A549 (cell line): ENCODE data around the gene PKM. TPM values are rescaled to one million over a fixed set of nuclear protein-coding genes. Genes with fewer than 3 reads are reported as not detected.
A peak's percentile ranks its signal among the peaks of the same experiment; 100 is the strongest.

Source experiments
- ATAC-seq, 2 experiments: fragments of 200-7000 bp in 1 of 2; fragments of >200 bp in 1 of 2; cut with Nextera tagmentation in 1 of 2; cut with Tn5 transposase in 1 of 2; 3 replicates each; pipeline versions ENCODE4 v1.8.0 to v1.9.1; 2018 to 2020; ENCODE audit warnings: mild to moderate bottlenecking in 1 of 2, moderate library complexity in 1 of 2
- CTCF ChIA-PET: fragments of 300-600 bp; sonication (Branson Sonifier 250); formaldehyde crosslinking; extraction: SDS; loops from one replicate; lab custom pipeline; 2021; ENCODE audit warnings: antibody characterized with exemption, inconsistent platforms; lab: Yijun Ruan, JAX
- POLR2A ChIA-PET: fragments of 350-600 bp; formaldehyde crosslinking; extraction: SDS; loops from one replicate; lab custom pipeline; 2021; ENCODE audit warnings: antibody characterized with exemption, inconsistent platforms; lab: Yijun Ruan, JAX
- DNase-seq, 2 experiments: peaks; one replicate each; pipeline versions ENCODE4 v3.0.0 to v3.0.0-alpha.2; 2011 to 2016; ENCODE audit warnings: low read depth in 1 of 2, low spot score in 1 of 2
- FAIRE-seq: peaks from 2 replicates; lab custom pipeline; 2011; peaks lifted over from hg19 to GRCh38; lab: Jason Lieb, UNC
- H3K27ac ChIP-seq, 2 experiments: fragments of >200 bp; sonication (Bioruptor Twin); formaldehyde crosslinking; 3 replicates each; pipeline ENCODE4 v1.5.1; 2016 to 2017
- H3K4me1 ChIP-seq: fragments of >200 bp; sonication (Bioruptor Twin); formaldehyde crosslinking; 3 replicates; pipeline ENCODE4 v1.6.1; 2016
- H3K4me2 ChIP-seq: fragments of >200 bp; sonication (Bioruptor Twin); formaldehyde crosslinking; 3 replicates; pipeline ENCODE4 v1.6.1; 2016
- H3K4me3 ChIP-seq: fragments of >200 bp; sonication (Bioruptor Twin); formaldehyde crosslinking; 3 replicates; pipeline ENCODE4 v1.5.1; 2016
- H3K9me3 ChIP-seq: fragments of >200 bp; sonication (Bioruptor Twin); formaldehyde crosslinking; 3 replicates; pipeline ENCODE4 v1.6.1; 2016
- BHLHE40 ChIP-seq: IDR thresholded peaks from 2 replicates; pipeline ENCODE4 v1.6.1; 2012; ENCODE audit warnings: low read depth, low read length, inconsistent platforms
- CBX2 ChIP-seq: fragments of 200-600 bp; sonication (generic); IDR thresholded peaks from 2 replicates; pipeline ENCODE4 v1.6.1; 2016; ENCODE audit warnings: low read depth, mild to moderate bottlenecking, borderline replicate concordance
- CBX8 ChIP-seq: fragments of 200-600 bp; sonication (generic); IDR thresholded peaks from 2 replicates; pipeline ENCODE4 v1.6.1; 2016
- CTCF ChIP-seq: fragments of >200 bp; sonication (Bioruptor Twin); formaldehyde crosslinking; IDR thresholded peaks from 3 replicates; pipeline ENCODE4 v1.5.1; 2016
- E2F6 ChIP-seq: IDR thresholded peaks from 2 replicates; pipeline ENCODE4 v1.6.1; 2012; ENCODE audit warnings: low read depth, borderline replicate concordance
- EHF ChIP-seq: fragments of 250-450 bp; sonication (Bioruptor Pico); IDR thresholded peaks from 2 replicates; pipeline ENCODE4 v1.5.0; 2020; ENCODE audit warnings: mild to moderate bottlenecking
- EP300 ChIP-seq, 2 experiments: fragments of >200 bp; sonication (Bioruptor Twin); formaldehyde crosslinking; IDR thresholded peaks; 2 replicates in 1 of 2; 3 replicates in 1 of 2; pipeline ENCODE4 v1.6.1; 2016 to 2017
- ESRRA ChIP-seq: fragments of 150-350 bp; IDR thresholded peaks from 2 replicates; pipeline ENCODE4 v1.6.1; 2014; ENCODE audit warnings: mild to moderate bottlenecking, low read length, borderline replicate concordance
- GATA3 ChIP-seq: IDR thresholded peaks from 2 replicates; pipeline ENCODE4 v1.6.1; 2012; ENCODE audit warnings: borderline replicate concordance
- HEYL ChIP-seq: fragments of 250-450 bp; sonication (Bioruptor Pico); IDR thresholded peaks from 2 replicates; pipeline ENCODE4 v1.8.0; 2021; ENCODE audit warnings: mild to moderate bottlenecking, moderate library complexity
- HMGXB4 ChIP-seq: fragments of 250-450 bp; sonication (Bioruptor Pico); IDR thresholded peaks from 2 replicates; pipeline ENCODE4 v1.5.0; 2021; ENCODE audit warnings: mild to moderate bottlenecking, moderate library complexity, borderline replicate concordance
- JUN ChIP-seq, 2 experiments: fragments of >200 bp; sonication (Bioruptor Twin); formaldehyde crosslinking; IDR thresholded peaks; 2 replicates in 1 of 2; 3 replicates in 1 of 2; pipeline ENCODE4 v1.6.1; 2016 to 2017
- MAFK ChIP-seq: fragments of 450-650 bp; IDR thresholded peaks from 2 replicates; pipeline ENCODE4 v1.6.1; 2014; ENCODE audit not compliant: partially characterized antibody
- MAX ChIP-seq: IDR thresholded peaks from 2 replicates; pipeline ENCODE4 v1.6.1; 2012
- MYC ChIP-seq: IDR thresholded peaks from 2 replicates; pipeline ENCODE4 v1.6.1; 2012; ENCODE audit warnings: mild to moderate bottlenecking, inconsistent platforms, low read length, improper control_type of control experiment, borderline replicate concordance
- NFE2L2 ChIP-seq: fragments of 150-350 bp; conservative IDR thresholded peaks from 2 replicates; pipeline ENCODE4 v1.6.1; 2014; ENCODE audit warnings: low read length
- NPAS2 ChIP-seq: fragments of 250-450 bp; sonication (Bioruptor Pico); IDR thresholded peaks from 2 replicates; pipeline ENCODE4 v1.8.0; 2022; ENCODE audit warnings: mild to moderate bottlenecking, moderate library complexity, borderline replicate concordance
- POLR2A ChIP-seq: IDR thresholded peaks from 2 replicates; pipeline ENCODE4 v1.6.1; 2012; ENCODE audit warnings: mild to moderate bottlenecking, low read length
- RAD21 ChIP-seq, 2 experiments: fragments of >200 bp in 1 of 2; sonication (Bioruptor Twin) in 1 of 2; formaldehyde crosslinking in 1 of 2; IDR thresholded peaks in 1 of 2; conservative IDR thresholded peaks in 1 of 2; 2 replicates in 1 of 2; 3 replicates in 1 of 2; pipeline ENCODE4 v1.6.1; 2012 to 2018; ENCODE audit warnings: inconsistent platforms in 1 of 2
- SMC3 ChIP-seq: fragments of >200 bp; sonication (Bioruptor Twin); formaldehyde crosslinking; IDR thresholded peaks from 3 replicates; pipeline ENCODE4 v1.6.1; 2018; ENCODE audit warnings: inconsistent platforms
- ZFP36 ChIP-seq: fragments of 450-650 bp; IDR thresholded peaks from 2 replicates; pipeline ENCODE4 v1.6.1; 2014; ENCODE audit warnings: borderline replicate concordance; ENCODE audit not compliant: partially characterized antibody
- WGBS: methylation state at CpG from one replicate; pipeline ENCODE4 v1.1.6; 2017; ENCODE audit errors: missing lambda C conversion rate; 5-methylcytosine and 5-hydroxymethylcytosine counted together
- polyA plus RNA-seq, 4 experiments: library from polyadenylated mRNA; depleted of rRNA in 3 of 4; stranded (reverse); fragments of >200 nt; fragmentation: RNase III in 1 of 4; extraction: RNeasy Plus Mini Kit Qiagen cat#74134 plus additional on column Dnase treatment in 1 of 4; gene quantifications; 2 replicates in 3 of 4; 3 replicates in 1 of 4; pipeline ENCODE4 v1.2.3, GENCODE V29; 2011 to 2017

PKM gene
- polyA plus RNA-seq, 2 of the 4 experiments (the other 2 are of a cell fraction) = 3,443 to 3,848 TPM

- TF ChIP-seq HMGXB4 (CRISPR knock-in tag) (no peak), EP300 (IDR thresholded peaks at IDR 0.05) (no peak), CTCF (no peak), CBX2 (no peak), NPAS2 (CRISPR knock-in tag) (no peak), RAD21 (conservative IDR thresholded peaks at IDR 0.05 in 1 of 2, IDR thresholded peaks at IDR 0.05 in 1 of 2) (no peak)
- TF ChIP-seq, all 56 proteins: peak for 0
Observed at GRCh38 chr15:72189250-72189902, 41.6 kb downstream of the PKM start (continued).

- peak overlapping the region; percentile 75 to 86 for H3K27ac ChIP-seq
- peak overlapping the region; percentile 46 for H3K4me3 ChIP-seq
- no peaks in the 10 kb centered on the region for H3K9me3 ChIP-seq
- FAIRE-seq (no peak), ATAC-seq (peak; percentile 89 to 92), DNase-seq (peak; percentile 79 to 85)
- 5% methylated on average over 32 of the region's 34 CpGs for WGBS
- H3K4me2 ChIP-seq = peak overlapping the region; percentile 90
- CTCF ChIA-PET = interaction anchor here (0.6 to 2.0 kb wide), 6 partner anchors 10 to 597 kb away, joined by 3 to 5 read pairs (median 4); no protein-coding TSS in a partner anchor
- H3K4me1 ChIP-seq = peaks cover 31% of the 10 kb centered on the region
- TF ChIP-seq EHF (CRISPR knock-in tag) = no peak
- no peak for TF ChIP-seq ESRRA
- TF ChIP-seq NFE2L2 = no peak
- no peak for TF ChIP-seq HEYL (CRISPR knock-in tag)
- no peak for TF ChIP-seq CBX8
- 0 out of 3 replicates have a peak, but pooled peaks have one; percentile 18 for TF ChIP-seq SMC3
- peak in 1 of 2 experiments; percentile 51; a peak in 2 of 5 replicates for TF ChIP-seq JUN (IDR thresholded peaks at IDR 0.05)
- TF ChIP-seq E2F6 = peak; percentile 53; the same call in 1 of the 2 replicates
- TF ChIP-seq MAX = peak; percentile 77; the same call in 1 of the 2 replicates
- TF ChIP-seq POLR2A = peak; percentile 47; the same call in 1 of the 2 replicates
- TF ChIP-seq ZFP36 = peak; percentile 95
- TF ChIP-seq MAFK = no peak
- TF ChIP-seq MYC = no peak
- TF ChIP-seq BHLHE40 = no peak
- TF ChIP-seq GATA3 = peak; percentile 39; the same call in 1 of the 2 replicates
- POLR2A ChIA-PET = interaction anchor here (1.7 kb wide), 1 partner anchor 43 kb away, joined by 7 read pairs; no protein-coding TSS in a partner anchor
Observed at GRCh38 chr15:72184165-72184811, 46.7 kb downstream of the PKM start.
